CD4-positive, alpha-beta T cell treated with Interleukin-1 beta for 1 hour (primary cell): ENCODE measurements around the gene KIF21A.
"Not testable (repeated sequence)": the region's sequence is repeated elsewhere in the genome, so short reads cannot be mapped to it uniquely, and the experiment has no call there.

Experiments
- DNase-seq, 2 donors: peaks; one replicate each; pipeline ENCODE4 v3.0.0-alpha.2; 2020 to 2022

KIF21A gene

GRCh38 chr12:39343665-39344064, 99.3 kb downstream of the KIF21A start:
- DNase-seq: no peak

DNA sequence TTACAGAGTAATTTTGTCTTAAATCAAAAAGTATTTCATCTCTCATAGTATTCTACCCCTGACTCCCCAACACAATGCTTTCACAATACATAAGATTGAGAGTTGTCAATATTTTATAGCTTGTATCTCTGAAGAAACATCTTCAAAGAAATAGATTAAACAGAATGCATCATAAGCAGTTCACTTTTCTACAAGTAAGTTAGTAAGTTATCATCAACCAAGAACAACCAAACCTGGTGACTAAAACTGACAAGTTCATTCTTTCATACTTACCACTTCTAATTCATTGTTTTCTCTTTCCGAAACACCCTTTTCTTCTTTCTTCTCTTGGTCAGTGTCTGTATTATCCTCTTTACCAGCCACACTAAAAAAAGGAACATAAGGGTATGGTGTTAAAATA, 101.2 kb downstream of the KIF21A start:
- DNase-seq: no peak

DNA sequence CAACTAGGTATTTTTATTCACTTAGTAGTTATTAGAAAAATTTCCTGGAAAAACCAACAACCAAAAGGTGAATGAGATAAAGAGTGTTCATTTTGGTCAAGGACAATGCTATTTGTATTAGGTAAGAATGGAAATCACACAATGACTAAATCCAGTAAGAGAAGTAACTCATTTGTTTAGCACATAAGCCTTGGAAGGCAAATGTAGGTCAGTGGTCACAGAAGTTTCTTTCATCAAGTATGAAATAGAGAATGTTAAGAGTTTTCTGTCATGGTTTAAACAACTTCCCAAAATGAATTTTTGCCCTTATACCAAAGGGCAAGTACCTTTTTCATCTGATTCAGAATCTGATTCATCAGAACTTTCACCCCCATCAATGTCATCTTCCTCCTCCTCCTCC, 101.7 kb downstream of the KIF21A start:
- no peak for DNase-seq

DNA sequence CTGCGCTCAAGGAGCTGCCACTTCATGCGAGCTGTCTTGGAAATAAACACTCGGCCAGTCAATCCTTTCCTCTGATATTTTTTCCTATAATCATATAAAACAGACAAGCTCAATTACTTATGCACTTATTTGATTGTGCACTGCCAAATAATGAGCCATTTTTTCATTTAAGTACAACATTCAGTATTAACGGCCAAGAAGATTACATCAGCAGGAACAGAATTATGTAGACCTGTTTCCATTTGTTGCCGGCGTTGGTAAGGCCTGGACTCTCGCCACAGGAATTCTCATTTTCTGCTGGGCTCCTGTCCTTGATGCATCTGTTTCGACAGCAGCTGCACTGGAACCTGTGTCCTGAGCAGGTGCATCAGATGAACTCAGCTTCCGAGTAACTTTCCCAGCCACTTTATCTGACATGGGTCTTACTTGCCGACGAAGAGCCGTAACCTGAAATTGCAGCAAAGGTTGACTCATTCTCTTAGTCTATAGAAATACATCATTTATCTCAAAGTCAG, 110.2 kb downstream of the KIF21A start:
- no peak for DNase-seq

- DNase-seq: peak in 1 of 2 donors; percentile 18
Observed at GRCh38 chr12:39331539-39332261, 111.2 kb downstream of the KIF21A start.

- no peak for DNase-seq
Observed at GRCh38 chr12:39329876-39330275, 113.0 kb downstream of the KIF21A start.

- DNase-seq: no peak
Observed at GRCh38 chr12:39329018-39329417, 113.9 kb downstream of the KIF21A start.

- DNase-seq: no peak
Observed at GRCh38 chr12:39327965-39328364, 115.0 kb downstream of the KIF21A start.

- DNase-seq: no peak
Observed at GRCh38 chr12:39327510-39327909, 115.4 kb downstream of the KIF21A start.

- no peak for DNase-seq
Observed at GRCh38 chr12:39319180-39319579, 123.7 kb downstream of the KIF21A start.

DNA sequence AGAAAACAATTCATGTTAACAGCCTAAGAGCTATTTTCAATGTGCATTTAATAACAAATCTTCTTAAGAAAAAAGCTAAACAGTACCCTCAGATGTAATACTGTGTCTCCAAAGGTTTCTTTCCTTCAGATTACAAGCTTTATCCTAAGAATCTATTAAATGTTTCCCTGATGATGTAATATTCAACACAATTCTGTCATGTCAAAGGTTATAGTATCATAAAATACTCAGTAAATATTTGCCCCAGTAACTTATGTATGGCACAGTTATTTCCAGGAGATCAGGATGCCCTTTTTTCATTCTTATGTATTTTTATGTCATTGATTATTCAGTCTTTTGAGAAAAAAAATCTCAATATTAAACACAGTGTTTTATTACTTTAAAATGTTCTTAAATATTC, 128.4 kb downstream of the KIF21A start:
- DNase-seq: no peak

- no peak for DNase-seq
Observed at GRCh38 chr12:39309516-39309915, 133.4 kb downstream of the KIF21A start.

- DNase-seq: no peak
Observed at GRCh38 chr12:39301422-39301821, 141.5 kb downstream of the KIF21A start.

- DNase-seq: no peak
Observed at GRCh38 chr12:39300799-39301198, 142.1 kb downstream of the KIF21A start.

DNA sequence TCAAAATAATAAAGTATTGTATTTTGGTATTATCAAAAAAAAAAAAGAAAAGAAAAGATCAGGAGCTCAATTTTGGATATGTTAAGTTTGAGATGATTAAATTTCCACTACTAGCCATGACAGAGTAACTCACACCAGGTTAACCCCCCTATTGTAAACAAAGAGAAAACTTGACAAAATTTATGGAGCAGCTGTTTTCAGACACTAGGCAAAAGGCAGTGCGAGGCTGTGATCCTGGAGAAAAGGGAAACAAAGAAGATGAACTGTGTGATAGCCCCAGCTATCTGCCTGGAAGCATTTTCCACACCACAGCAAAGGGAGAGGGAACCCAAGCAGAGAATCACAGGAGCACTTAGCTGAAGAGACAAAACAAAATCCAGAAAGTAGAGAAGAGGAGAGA, 145.0 kb downstream of the KIF21A start:
- DNase-seq: no peak

DNA sequence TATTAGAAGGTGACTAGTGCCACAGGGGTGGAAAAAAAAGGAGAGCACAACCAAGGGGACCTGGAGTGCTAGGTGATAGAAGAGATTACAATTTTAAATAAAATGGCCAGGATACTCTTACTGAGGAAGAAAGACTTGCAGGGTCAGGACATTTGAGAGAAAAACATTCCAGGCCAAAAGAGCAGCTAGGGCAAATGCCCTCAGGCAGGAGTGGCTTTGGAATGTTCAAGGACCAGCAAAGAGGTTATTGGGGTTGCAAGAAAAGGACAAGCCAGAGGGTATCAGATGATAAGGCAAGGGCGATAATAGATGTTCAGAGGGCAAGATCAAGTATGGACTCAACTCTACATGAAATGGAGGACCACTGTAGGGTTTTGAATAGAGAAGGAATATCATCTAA, 146.4 kb downstream of the KIF21A start:
- DNase-seq: no peak

DNA sequence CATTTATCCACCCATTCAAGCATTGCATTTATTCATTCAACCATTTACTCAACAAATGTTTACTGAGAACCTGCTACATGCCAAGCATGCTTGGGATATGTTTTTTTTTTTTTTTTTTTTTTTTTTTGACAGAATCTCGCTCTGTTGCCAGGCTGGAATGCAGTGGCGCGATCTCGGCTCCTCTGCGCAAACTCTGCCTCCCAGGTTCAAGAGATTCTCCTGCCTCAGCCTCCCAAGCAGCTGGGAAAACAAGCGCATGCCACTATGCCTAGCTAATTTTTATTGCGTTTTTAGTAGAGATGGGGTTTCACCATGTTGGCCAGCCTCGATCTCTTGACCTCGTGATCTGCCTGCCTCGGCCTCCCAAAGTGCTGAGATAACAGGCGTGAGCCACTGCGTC, 147.3 kb downstream of the KIF21A start:
- not testable (repeated sequence) for DNase-seq

DNA sequence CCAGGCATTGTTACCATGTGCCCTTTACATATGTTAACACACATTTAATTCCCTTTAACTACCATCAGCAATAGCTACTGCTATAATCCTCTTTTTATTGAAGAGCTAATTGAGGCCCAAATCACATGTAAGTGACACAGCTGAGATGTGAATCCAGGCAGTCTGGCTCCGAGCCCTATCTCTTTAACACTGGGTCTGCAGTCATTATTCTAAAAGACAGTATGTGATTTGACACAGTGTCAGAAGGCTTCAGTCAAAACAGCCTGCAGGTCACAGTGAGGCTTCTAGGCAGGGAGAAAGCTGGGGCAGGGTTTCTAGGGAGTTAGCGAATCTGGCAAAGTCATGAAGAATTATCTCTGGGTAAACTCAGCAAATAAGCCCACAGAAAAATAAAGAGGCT, 148.2 kb downstream of the KIF21A start:
- no peak for DNase-seq

DNA sequence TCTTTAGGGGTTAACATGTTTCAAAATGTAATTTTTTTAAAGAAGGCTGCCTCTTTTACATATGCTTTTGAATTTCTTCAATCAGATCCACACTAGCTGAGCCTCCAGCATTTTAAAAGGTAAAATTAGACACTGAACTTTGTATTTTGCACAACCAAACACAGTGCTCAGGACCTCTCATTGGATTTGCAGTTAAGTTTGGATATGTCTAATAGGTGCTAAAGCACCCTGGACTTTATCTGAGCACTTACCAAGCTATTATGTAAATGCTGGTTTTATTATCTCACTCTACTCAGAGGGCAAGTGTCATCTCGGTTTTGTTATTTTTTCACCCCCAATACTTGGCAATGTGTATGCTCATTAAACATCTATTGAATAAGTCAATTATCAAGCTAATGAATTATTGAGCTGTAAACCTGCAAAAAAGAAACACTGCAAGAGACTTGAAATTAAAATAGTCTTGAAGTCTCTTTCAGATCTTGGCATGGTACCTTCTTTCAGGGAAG, 150.7 kb downstream of the KIF21A start:
- DNase-seq: no peak

DNA sequence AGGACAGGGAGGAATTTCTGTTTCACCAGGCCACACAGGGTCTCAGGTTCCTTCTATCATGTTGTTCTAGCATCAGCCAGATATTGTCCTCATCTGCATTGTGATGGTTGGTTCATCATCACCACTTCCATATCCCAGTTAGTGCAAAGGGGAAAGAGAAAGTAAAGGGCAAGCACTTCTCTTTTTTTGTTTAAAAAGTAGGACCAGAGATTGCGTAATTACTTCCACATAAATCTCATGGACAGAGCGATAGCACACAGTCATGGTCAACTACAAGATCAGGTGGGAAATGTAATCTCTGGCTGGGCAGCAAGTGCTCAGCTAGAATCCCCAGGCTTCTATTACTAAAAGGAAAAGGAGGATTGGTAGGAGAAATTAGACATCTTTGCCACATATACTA, 155.1 kb downstream of the KIF21A start:
- DNase-seq: no peak

- DNase-seq: no peak
Observed at GRCh38 chr12:39287409-39287808, 155.5 kb downstream of the KIF21A start.

DNA sequence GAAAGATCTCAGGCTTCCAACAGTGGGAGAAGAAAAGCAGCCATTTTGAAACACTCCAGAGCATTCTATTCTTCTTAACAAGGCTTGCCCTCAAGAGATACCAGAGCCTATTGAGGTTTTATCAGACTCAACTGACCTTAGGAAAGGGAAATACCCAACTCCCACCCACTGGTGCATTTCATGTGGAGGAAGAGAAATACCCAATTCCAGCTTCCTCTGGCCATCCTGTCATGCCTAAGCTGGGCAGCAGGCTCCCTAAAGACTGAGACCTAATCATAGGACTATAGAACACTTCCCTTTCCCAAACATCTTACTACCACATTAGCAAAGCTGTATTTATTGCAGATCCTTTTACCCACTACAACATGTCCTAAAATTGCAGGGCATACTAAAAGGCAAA, 164.5 kb downstream of the KIF21A start:
- DNase-seq: no peak

DNA sequence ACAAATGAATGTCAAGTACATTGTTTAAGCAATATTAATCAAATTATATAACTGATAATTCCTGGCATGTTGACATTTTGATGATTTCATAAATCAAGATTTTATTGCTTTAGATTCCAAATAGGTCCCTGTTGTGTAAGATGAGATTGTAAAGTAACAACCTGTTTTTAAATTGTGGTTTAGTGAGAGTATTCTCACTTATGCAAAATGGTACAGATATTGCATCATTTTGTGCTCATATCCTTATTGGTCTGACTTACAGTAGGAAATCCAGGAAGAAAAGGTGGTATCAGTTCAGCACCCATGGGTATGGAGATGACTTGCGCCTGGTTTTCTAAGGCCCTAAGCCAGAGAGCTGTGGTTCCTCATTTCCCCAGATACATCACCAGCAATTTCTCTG, 165.5 kb downstream of the KIF21A start:
- no peak for DNase-seq

GRCh38 chr12:39275846-39276245, 167.1 kb downstream of the KIF21A start:
- no peak for DNase-seq
